BJ (cell line): ENCODE results near the gene IL11. TPM values are rescaled to one million over a fixed set of nuclear protein-coding genes. Genes with fewer than 3 reads are reported as not detected.
A peak's percentile ranks its signal among the peaks of the same experiment; 100 is the strongest.
"Not testable (repeated sequence)": the region's sequence is repeated elsewhere in the genome, so short reads cannot be mapped to it uniquely, and the experiment has no call there.

Experiments used
- CTCF ChIA-PET: fragments of 350-600 bp; formaldehyde crosslinking; extraction: SDS; loops from one replicate; lab custom pipeline; 2021; ENCODE audit warnings: antibody characterized with exemption, inconsistent platforms; lab: Yijun Ruan, JAX
- POLR2A ChIA-PET: fragments of 300-600 bp; sonication (Branson Sonifier 250); formaldehyde crosslinking; extraction: SDS; loops from one replicate; lab custom pipeline; 2021; ENCODE audit warnings: antibody characterized with exemption; lab: Charles Lee
- DNase-seq: peaks from one replicate; pipeline ENCODE4 v3.0.0-alpha.2; 2011; ENCODE audit warnings: low read depth
- H3K27me3 ChIP-seq: 2 replicates; pipeline ENCODE4 v1.6.0; 2011; ENCODE audit warnings: low read length; ENCODE audit not compliant: control insufficient read depth, insufficient read depth
- H3K36me3 ChIP-seq: 2 replicates; pipeline ENCODE4 v1.5.1; 2011; ENCODE audit warnings: low read length; ENCODE audit not compliant: control insufficient read depth, insufficient read depth
- H3K4me3 ChIP-seq: 2 replicates; pipeline ENCODE4 v1.5.1; 2011; ENCODE audit warnings: low read depth, mild to moderate bottlenecking, control low read depth, low read length
- polyA plus RNA-seq: library from polyadenylated mRNA; depleted of rRNA; stranded (reverse); fragments of >200 nt; gene quantifications from 2 replicates; pipeline ENCODE4 v1.2.3, GENCODE V29; 2011
- TF ChIP-seq, protein P1 (sequence below): IDR thresholded peaks from 2 replicates; pipeline ENCODE4 v1.5.1; 2011; ENCODE audit warnings: low read depth, mild to moderate bottlenecking, control low read depth, inconsistent platforms, low read length, moderate library complexity; ENCODE audit not compliant: insufficient read depth

Gene IL11
- polyA plus RNA-seq, 1 experiment: 16.4 TPM

GRCh38 chr19:55406091-55406825, 36.0 kb upstream of the IL11 start:
- ChIA-PET POLR2A (interaction anchor here (1.0 kb wide), 1 partner anchor 67 kb away, joined by 6 read pairs; the partner anchor contains the start of gene KMT5C), CTCF (interaction anchor here (1.4 kb wide), 1 partner anchor 22 kb away, joined by 3 read pairs; the partner anchor contains the start of gene TMEM238)

GRCh38 chr19:55405638-55406037, 35.4 kb upstream of the IL11 start:
- no peak for DNase-seq
- Histone ChIP-seq H3K36me3 (peaks cover 17% of the 10 kb centered on the region), H3K4me3 (no peak overlapping the region), H3K27me3 (no peaks in the 10 kb centered on the region)
- CTCF ChIA-PET: interaction anchor here (1.4 kb wide), 1 partner anchor 22 kb away, joined by 3 read pairs; the partner anchor contains the start of gene TMEM238
- POLR2A ChIA-PET: interaction anchor here (0.7 kb wide), 1 partner anchor 43 kb away, joined by 6 read pairs; the partner anchor contains the start of gene GARIN5B
- TF ChIP-seq, protein P1, sequence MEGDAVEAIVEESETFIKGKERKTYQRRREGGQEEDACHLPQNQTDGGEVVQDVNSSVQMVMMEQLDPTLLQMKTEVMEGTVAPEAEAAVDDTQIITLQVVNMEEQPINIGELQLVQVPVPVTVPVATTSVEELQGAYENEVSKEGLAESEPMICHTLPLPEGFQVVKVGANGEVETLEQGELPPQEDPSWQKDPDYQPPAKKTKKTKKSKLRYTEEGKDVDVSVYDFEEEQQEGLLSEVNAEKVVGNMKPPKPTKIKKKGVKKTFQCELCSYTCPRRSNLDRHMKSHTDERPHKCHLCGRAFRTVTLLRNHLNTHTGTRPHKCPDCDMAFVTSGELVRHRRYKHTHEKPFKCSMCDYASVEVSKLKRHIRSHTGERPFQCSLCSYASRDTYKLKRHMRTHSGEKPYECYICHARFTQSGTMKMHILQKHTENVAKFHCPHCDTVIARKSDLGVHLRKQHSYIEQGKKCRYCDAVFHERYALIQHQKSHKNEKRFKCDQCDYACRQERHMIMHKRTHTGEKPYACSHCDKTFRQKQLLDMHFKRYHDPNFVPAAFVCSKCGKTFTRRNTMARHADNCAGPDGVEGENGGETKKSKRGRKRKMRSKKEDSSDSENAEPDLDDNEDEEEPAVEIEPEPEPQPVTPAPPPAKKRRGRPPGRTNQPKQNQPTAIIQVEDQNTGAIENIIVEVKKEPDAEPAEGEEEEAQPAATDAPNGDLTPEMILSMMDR: no peak

More at GRCh38 chr19:55406091-55406825, 36.0 kb upstream of the IL11 start:
- DNase-seq: no peak
- H3K27me3 ChIP-seq: no peaks in the 10 kb centered on the region
- peaks cover 14% of the 10 kb centered on the region for H3K36me3 ChIP-seq
- TF ChIP-seq, protein P1: no peak
- H3K4me3 ChIP-seq: peak overlapping the region; percentile 92

- peaks cover 17% of the 10 kb centered on the region for H3K36me3 ChIP-seq
- POLR2A ChIA-PET: interaction anchor here (0.6 kb wide), 1 partner anchor 143 kb away, joined by 6 read pairs; no protein-coding TSS in a partner anchor
- TF ChIP-seq, protein P1: no peak
Measured at GRCh38 chr19:55402509-55402908, 32.2 kb upstream of the IL11 start.

GRCh38 chr19:55401390-55401789, 31.1 kb upstream of the IL11 start:
- CTCF ChIA-PET: interaction anchor here (1.2 to 2.8 kb wide), 4 partner anchors 17 to 260 kb away, joined by 3 to 7 read pairs (median 5); no protein-coding TSS in a partner anchor
- H3K36me3 ChIP-seq: peaks cover 17% of the 10 kb centered on the region
- POLR2A ChIA-PET: not testable (repeated sequence)

More at GRCh38 chr19:55402509-55402908, 32.2 kb upstream of the IL11 start:
- DNase-seq: no peak
- CTCF ChIA-PET: interaction anchor here (0.6 to 1.3 kb wide), 5 partner anchors 13 to 715 kb away, joined by 3 to 6 read pairs (median 3); no protein-coding TSS in a partner anchor
- Histone ChIP-seq H3K27me3 (no peaks in the 10 kb centered on the region), H3K4me3 (no peak overlapping the region)

DNA sequence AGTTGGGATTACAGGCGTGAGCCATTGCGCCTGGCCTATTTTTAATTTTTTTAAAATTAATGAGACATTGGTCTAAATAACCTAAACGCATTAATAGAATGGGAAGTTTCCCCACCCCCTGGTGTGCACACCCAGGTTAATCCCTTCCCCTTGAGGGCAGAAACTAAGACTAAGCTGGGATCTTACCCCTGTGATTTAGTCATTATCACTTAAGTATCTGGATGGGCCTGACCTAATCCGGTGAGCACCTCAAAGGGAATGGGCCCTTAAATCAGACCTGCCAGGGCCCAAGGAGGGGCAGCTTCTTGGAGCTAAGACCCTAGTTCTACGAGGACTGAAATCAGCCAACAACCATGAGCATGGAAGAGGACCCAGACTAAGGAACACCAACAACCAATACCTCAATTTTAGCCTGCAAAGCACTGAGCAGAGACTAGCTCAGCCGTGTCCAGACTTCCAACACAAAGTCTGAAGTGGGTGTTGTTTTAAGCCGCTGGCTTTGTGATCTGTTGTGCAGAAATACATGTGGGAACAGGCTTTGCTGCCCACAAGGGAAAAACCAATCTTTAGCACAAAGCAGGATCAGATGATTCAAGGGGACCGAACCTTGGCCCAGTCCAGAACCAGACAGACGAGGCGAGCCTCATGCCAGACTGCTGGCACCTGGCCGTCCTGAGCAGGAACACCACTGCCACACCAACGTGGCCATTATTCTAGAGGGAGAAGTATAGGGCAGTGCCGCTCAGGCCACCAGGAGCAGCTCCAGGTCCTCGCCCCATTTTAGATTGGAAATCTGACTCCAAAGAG, 30.2 kb upstream of the IL11 start:
- Histone ChIP-seq H3K27me3 (no peaks in the 10 kb centered on the region), H3K4me3 (no peak overlapping the region), H3K36me3 (peaks cover 15% of the 10 kb centered on the region)
- CTCF ChIA-PET: interaction anchor here (0.9 to 2.8 kb wide), 5 partner anchors 18 to 108 kb away, joined by 3 to 7 read pairs (median 4); no protein-coding TSS in a partner anchor
- DNase-seq: no peak
- TF ChIP-seq, protein P1: no peak
- POLR2A ChIA-PET: no interaction called here

More at GRCh38 chr19:55401390-55401789, 31.1 kb upstream of the IL11 start:
- DNase-seq, H3K27me3 ChIP-seq, H3K4me3 ChIP-seq: not testable (repeated sequence)
